Thyroid gland (tissue), 4 donors: ENCODE results near the gene ART5.

Source experiments
- POLR2A ChIP-seq, 2 donors: fragments of 450-650 bp; IDR thresholded peaks; one replicate each; pipeline ENCODE4 v1.6.1; 2017; ENCODE audit warnings: antibody characterized with exemption in 2 of 2, mild to moderate bottlenecking in 2 of 2, moderate library complexity in 1 of 2
- TF ChIP-seq, protein P1 (sequence below), 6 experiments: fragments of 200-600 bp in 3 of 6; fragments of 450-650 bp in 3 of 6; sonication (generic) in 3 of 6; IDR thresholded peaks; one replicate each; pipeline ENCODE4 v1.5.1; 2016 to 2019; ENCODE audit warnings: antibody characterized with exemption in 6 of 6, mild to moderate bottlenecking in 2 of 6, inconsistent platforms in 1 of 6, moderate library complexity in 1 of 6

DNA sequence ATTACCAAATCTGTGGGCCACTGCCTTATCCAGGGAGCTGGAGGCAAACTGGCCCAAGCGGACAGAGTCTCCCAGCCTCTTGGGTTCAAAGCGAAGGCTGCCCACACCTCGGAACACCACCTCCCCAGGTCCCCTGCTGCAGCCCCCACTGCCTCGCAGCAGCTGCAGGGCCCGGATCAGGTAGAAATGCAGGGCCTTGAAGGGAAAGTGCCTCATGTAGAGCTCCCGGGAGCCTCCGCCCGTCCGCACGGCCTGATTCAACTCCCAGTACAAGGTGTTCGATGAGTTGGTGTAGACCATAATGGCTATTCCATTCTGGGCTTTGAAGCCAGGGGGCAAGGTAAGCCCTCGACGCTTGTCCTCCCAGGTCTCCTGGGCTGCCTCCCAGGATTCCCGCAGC, 2.0 kb downstream of the ART5 start:
- TF ChIP-seq, protein P1, sequence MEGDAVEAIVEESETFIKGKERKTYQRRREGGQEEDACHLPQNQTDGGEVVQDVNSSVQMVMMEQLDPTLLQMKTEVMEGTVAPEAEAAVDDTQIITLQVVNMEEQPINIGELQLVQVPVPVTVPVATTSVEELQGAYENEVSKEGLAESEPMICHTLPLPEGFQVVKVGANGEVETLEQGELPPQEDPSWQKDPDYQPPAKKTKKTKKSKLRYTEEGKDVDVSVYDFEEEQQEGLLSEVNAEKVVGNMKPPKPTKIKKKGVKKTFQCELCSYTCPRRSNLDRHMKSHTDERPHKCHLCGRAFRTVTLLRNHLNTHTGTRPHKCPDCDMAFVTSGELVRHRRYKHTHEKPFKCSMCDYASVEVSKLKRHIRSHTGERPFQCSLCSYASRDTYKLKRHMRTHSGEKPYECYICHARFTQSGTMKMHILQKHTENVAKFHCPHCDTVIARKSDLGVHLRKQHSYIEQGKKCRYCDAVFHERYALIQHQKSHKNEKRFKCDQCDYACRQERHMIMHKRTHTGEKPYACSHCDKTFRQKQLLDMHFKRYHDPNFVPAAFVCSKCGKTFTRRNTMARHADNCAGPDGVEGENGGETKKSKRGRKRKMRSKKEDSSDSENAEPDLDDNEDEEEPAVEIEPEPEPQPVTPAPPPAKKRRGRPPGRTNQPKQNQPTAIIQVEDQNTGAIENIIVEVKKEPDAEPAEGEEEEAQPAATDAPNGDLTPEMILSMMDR (IDR thresholded peaks at IDR 0.05): no peak
- TF ChIP-seq POLR2A (IDR thresholded peaks at IDR 0.05): no peak
